IMR-90 (cell line): Measurements from ENCODE around the gene NLRX1. TPM values are rescaled to one million over a fixed set of nuclear protein-coding genes. Genes with fewer than 3 reads are reported as not detected.

Experiments used
- ATAC-seq: fragments of 200-7000 bp; cut with Tn5 transposase; 2 replicates; pipeline ENCODE4 v1.9.1; 2020; ENCODE audit warnings: low read depth, mild to moderate bottlenecking, moderate library complexity
- BruUV-seq: library from RNA; stranded (reverse); fragments of 400-500 nt; replicated peaks from 2 replicates; lab custom pipeline; 2021; lab: Mats Ljungman, UMichigan
- CTCF ChIA-PET: fragments of 300-600 bp; formaldehyde crosslinking; extraction: SDS; loops from one replicate; lab custom pipeline; 2021; ENCODE audit warnings: antibody characterized with exemption; lab: Yijun Ruan, JAX
- POLR2A ChIA-PET: fragments of 300-600 bp; sonication (Branson Sonifier 250); formaldehyde crosslinking; loops from one replicate; lab custom pipeline; 2022; ENCODE audit warnings: antibody characterized with exemption; ENCODE audit not compliant: unreplicated experiment; lab: Charles Lee
- DNase-seq: peaks from one replicate; pipeline ENCODE4 v3.0.0; 2013
- H2AFZ ChIP-seq: replicated peaks from 2 replicates; pipeline ENCODE3; 2013; ENCODE audit warnings: low read length, mild to moderate bottlenecking; ENCODE audit not compliant: poor library complexity
- H2AK5ac ChIP-seq: 2 replicates; pipeline ENCODE4 v1.6.1; 2013; ENCODE audit warnings: low read depth, low read length, inconsistent platforms
- H2AK9ac ChIP-seq: replicated peaks from 2 replicates; pipeline ENCODE3; 2013; ENCODE audit warnings: mild to moderate bottlenecking, low read depth, low read length, moderate library complexity; ENCODE audit not compliant: poor library complexity
- H2BK120ac ChIP-seq: 2 replicates; pipeline ENCODE4 v1.6.1; 2013; ENCODE audit warnings: low read depth, low read length, inconsistent platforms
- H2BK15ac ChIP-seq: 3 replicates; pipeline ENCODE4 v1.6.1; 2013; ENCODE audit warnings: low read depth, low read length, inconsistent platforms
- H2BK20ac ChIP-seq: 2 replicates; pipeline ENCODE4 v1.6.1; 2013; ENCODE audit warnings: low read depth, mild to moderate bottlenecking, inconsistent platforms, low read length, moderate library complexity
- H2BK5ac ChIP-seq: 2 replicates; pipeline ENCODE4 v1.6.1; 2013; ENCODE audit warnings: mild to moderate bottlenecking, low read depth, low read length, inconsistent platforms; ENCODE audit not compliant: poor library complexity, severe bottlenecking
- H3K14ac ChIP-seq: replicated peaks from 2 replicates; pipeline ENCODE4 v1.6.1; 2013; ENCODE audit warnings: low read depth, low read length, inconsistent platforms
- H3K18ac ChIP-seq: 2 replicates; pipeline ENCODE4 v1.6.1; 2013; ENCODE audit warnings: low read depth, low read length, control low read depth
- H3K23ac ChIP-seq: 2 replicates; pipeline ENCODE4 v1.6.1; 2013; ENCODE audit warnings: low read depth, low read length, inconsistent platforms
- H3K27ac ChIP-seq: 2 replicates; pipeline ENCODE4 v1.5.1; 2013; ENCODE audit warnings: mild to moderate bottlenecking, control low read depth, low read length; ENCODE audit not compliant: insufficient read depth
- H3K27me3 ChIP-seq: 2 replicates; pipeline ENCODE4 v1.6.1; 2013; ENCODE audit warnings: low read length; ENCODE audit not compliant: control insufficient read depth, insufficient read depth
- H3K36me3 ChIP-seq: 2 replicates; pipeline ENCODE4 v1.6.1; 2013; ENCODE audit warnings: low read length, mixed read lengths; ENCODE audit not compliant: control insufficient read depth, insufficient read depth
- H3K4ac ChIP-seq: 2 replicates; pipeline ENCODE4 v1.6.1; 2013; ENCODE audit warnings: low read depth, low read length, inconsistent platforms
- H3K4me1 ChIP-seq: 2 replicates; pipeline ENCODE4 v1.6.1; 2013; ENCODE audit warnings: low read length, mixed read lengths; ENCODE audit not compliant: control insufficient read depth, insufficient read depth
- H3K4me2 ChIP-seq: 2 replicates; pipeline ENCODE4 v1.6.1; 2013; ENCODE audit warnings: low read depth, mild to moderate bottlenecking, control low read depth, low read length, moderate library complexity
- H3K4me3 ChIP-seq: 2 replicates; pipeline ENCODE4 v1.5.1; 2013; ENCODE audit warnings: low read depth, mild to moderate bottlenecking, control low read depth, low read length, moderate library complexity; ENCODE audit not compliant: insufficient read depth
- H3K56ac ChIP-seq: 2 replicates; pipeline ENCODE4 v1.6.1; 2013; ENCODE audit warnings: low read length, inconsistent platforms; ENCODE audit not compliant: insufficient read depth; ENCODE audit errors: extremely low read depth
- H3K79me1 ChIP-seq, 2 experiments: 2 replicates each; pipeline ENCODE4 v1.6.1; 2013; ENCODE audit warnings: low read length in 2 of 2, inconsistent platforms in 1 of 2, low read depth in 1 of 2
- H3K9ac ChIP-seq: 2 replicates; pipeline ENCODE4 v1.6.1; 2013; ENCODE audit warnings: low read depth, low read length, control low read depth
- H3K9me1 ChIP-seq: 2 replicates; pipeline ENCODE4 v1.6.1; 2013; ENCODE audit warnings: low read length, inconsistent platforms; ENCODE audit not compliant: insufficient read depth
- H3K9me3 ChIP-seq: 2 replicates; pipeline ENCODE4 v1.6.1; 2013; ENCODE audit warnings: low read length; ENCODE audit not compliant: control insufficient read depth, insufficient read depth
- H4K20me1 ChIP-seq: 2 replicates; pipeline ENCODE4 v1.6.1; 2013; ENCODE audit warnings: low read length, inconsistent platforms; ENCODE audit not compliant: insufficient read depth
- H4K5ac ChIP-seq: 2 replicates; pipeline ENCODE4 v1.6.1; 2013; ENCODE audit warnings: mild to moderate bottlenecking, low read depth, low read length, control low read depth
- H4K8ac ChIP-seq, 2 experiments: 2 replicates each; pipeline ENCODE4 v1.6.1; 2013; ENCODE audit warnings: low read depth in 2 of 2, low read length in 2 of 2, control low read depth in 1 of 2, inconsistent platforms in 1 of 2
- H4K91ac ChIP-seq: 2 replicates; pipeline ENCODE4 v1.6.1; 2013; ENCODE audit warnings: low read depth, low read length, inconsistent platforms; ENCODE audit not compliant: insufficient read depth
- CEBPB ChIP-seq: IDR thresholded peaks from 2 replicates; pipeline ENCODE4 v1.6.1; 2012; ENCODE audit warnings: low read depth, low read length, improper control_type of control experiment
- CHD1 ChIP-seq: IDR thresholded peaks from 2 replicates; pipeline ENCODE4 v1.6.1; 2012; ENCODE audit warnings: low read depth, low read length, improper control_type of control experiment
- ELK1 ChIP-seq: fragments of 150-350 bp; IDR thresholded peaks from 2 replicates; pipeline ENCODE4 v1.6.1; 2016; ENCODE audit warnings: low read depth, mild to moderate bottlenecking, low read length, moderate library complexity, borderline replicate concordance
- FOS ChIP-seq: fragments of 150-350 bp; IDR thresholded peaks from 2 replicates; pipeline ENCODE4 v1.6.1; 2016; ENCODE audit warnings: low read depth, low read length
- MAFK ChIP-seq: IDR thresholded peaks from 2 replicates; pipeline ENCODE4 v1.6.1; 2012; ENCODE audit warnings: low read depth, low read length, improper control_type of control experiment
- MXI1 ChIP-seq: IDR thresholded peaks from 2 replicates; pipeline ENCODE4 v1.6.1; 2012; ENCODE audit warnings: low read depth, mild to moderate bottlenecking, low read length, moderate library complexity, borderline replicate concordance
- NFE2L2 ChIP-seq: fragments of 150-350 bp; IDR thresholded peaks from 2 replicates; pipeline ENCODE4 v1.6.1; 2016; ENCODE audit warnings: low read depth, mild to moderate bottlenecking, low read length
- POLR2A ChIP-seq: IDR thresholded peaks from 2 replicates; pipeline ENCODE4 v1.6.1; 2012; ENCODE audit warnings: mild to moderate bottlenecking, low read depth, low read length
- RFX5 ChIP-seq: IDR thresholded peaks from 2 replicates; pipeline ENCODE4 v1.8.0; 2012; ENCODE audit warnings: low read depth, mild to moderate bottlenecking, low read length, moderate library complexity
- SMC3 ChIP-seq: fragments of 150-350 bp; IDR thresholded peaks from 2 replicates; pipeline ENCODE4 v1.6.1; 2016; ENCODE audit warnings: low read depth, mild to moderate bottlenecking, antibody characterized with exemption, low read length, moderate library complexity
- WGBS, 2 experiments: methylation state at CpG; one replicate each; pipeline versions ENCODE4 v1.1.5 to v1.1.7; 2013; ENCODE audit warnings: missing lambda C conversion rate in 2 of 2; ENCODE audit not compliant: insufficient read length in 1 of 2; ENCODE audit errors: extremely low coverage in 2 of 2; 5-methylcytosine and 5-hydroxymethylcytosine counted together
- dilution Hi-C: fragments of 300-500 bp; cut with HindIII; formaldehyde crosslinking; loops from one replicate; pipeline ENCODE4 v1.14.3; 2018; ENCODE audit warnings: low sequenced_read_pairs; ENCODE audit not compliant: unreplicated experiment
- in situ Hi-C: fragments of 300-500 bp; cut with MboI; formaldehyde crosslinking; loops from 3 replicates; pipeline ENCODE4 v1.14.3; 2019; ENCODE audit warnings: low sequenced_read_pairs, inconsistent platforms, mixed read lengths
- intact Hi-C: fragments of 100-400 bp; cut with micrococcal nuclease; formaldehyde crosslinking; loops from 2 replicates; pipeline ENCODE4 v1.10.0; 2022
- polyA plus RNA-seq, 3 experiments: library from polyadenylated mRNA; depleted of rRNA; stranded (reverse); fragments of >200 nt; gene quantifications; 2 replicates each; pipeline ENCODE4 v1.2.3, GENCODE V29; 2012; ENCODE audit warnings: low replicate concordance in 1 of 3
- total RNA-seq: library from RNA; depleted of rRNA; stranded (reverse); fragments of >200 nt; gene quantifications from 2 replicates; pipeline ENCODE4 v1.2.3, GENCODE V29; 2012
- TF ChIP-seq, protein P1 (sequence below): fragments of 150-350 bp; IDR thresholded peaks from 2 replicates; pipeline ENCODE4 v1.6.1; 2017; ENCODE audit warnings: mild to moderate bottlenecking, antibody characterized with exemption, low read length, low read depth

Gene NLRX1
- total and polyA plus RNA-seq, 2 of the 4 experiments (the other 2 are of a cell fraction) = 3.0 to 4.9 TPM

GRCh38 chr11:119190531-119190930 lies 22.0 kb downstream of the NLRX1 start:
- H3K27ac ChIP-seq = no peak overlapping the region
- in situ Hi-C loops = no loop called here
- H3K36me3 ChIP-seq = no peaks in the 10 kb centered on the region
- H3K9ac ChIP-seq = no peak overlapping the region
- CTCF ChIA-PET = no interaction called here
- no peak for DNase-seq
- no TSS peak for BruUV-seq
- no peak overlapping the region for H3K4me3 ChIP-seq
- H3K4me1 ChIP-seq = no peaks in the 10 kb centered on the region
- H2BK5ac ChIP-seq = no peak overlapping the region
- intact Hi-C loops = no loop called here
- no peak overlapping the region; the same call in 1 of the 2 replicates for H3K23ac ChIP-seq
- H3K14ac ChIP-seq = no peak overlapping the region
- no peak overlapping the region for H4K91ac ChIP-seq
- dilution Hi-C loops = no loop called here
- 80% methylated on average over 1 of the region's 9 CpGs; no CpG with 5 or more reads in 1 of the 2 experiments for WGBS, 2 experiments
- no peak overlapping the region for H2AK5ac ChIP-seq
- H2AK9ac ChIP-seq = no peak overlapping the region
- H4K20me1 ChIP-seq = no peaks in the 10 kb centered on the region
- H3K4me2 ChIP-seq = no peak overlapping the region
- ATAC-seq = no peak
- no peaks in the 10 kb centered on the region; the same call in 1 of the 2 replicates for H3K9me1 ChIP-seq
- H2BK120ac ChIP-seq = no peak overlapping the region
- no peak overlapping the region for H2BK20ac ChIP-seq
- POLR2A ChIA-PET = interaction anchor here (1.1 kb wide), 1 partner anchor 13 kb away, joined by 4 read pairs; no protein-coding TSS in a partner anchor
- no peak overlapping the region for H4K5ac ChIP-seq
- H4K8ac ChIP-seq = no peak overlapping the region
- peaks cover 34% of the 10 kb centered on the region for H3K27me3 ChIP-seq
- H3K4ac ChIP-seq = no peak overlapping the region
- H3K9me3 ChIP-seq = no peaks in the 10 kb centered on the region
- no peak overlapping the region for H3K18ac ChIP-seq
- H2AFZ ChIP-seq = no peak overlapping the region
- H2BK15ac ChIP-seq = no peak overlapping the region
- no peaks in the 10 kb centered on the region for H3K79me1 ChIP-seq
- H3K56ac ChIP-seq = no peak overlapping the region
- TF ChIP-seq POLR2A (no peak), MAFK (no peak), CEBPB (no peak), FOS (no peak), RFX5 (no peak), SMC3 (no peak), CHD1 (no peak), NFE2L2 (no peak), MXI1 (no peak), ELK1 (no peak)
- TF ChIP-seq, protein P1, sequence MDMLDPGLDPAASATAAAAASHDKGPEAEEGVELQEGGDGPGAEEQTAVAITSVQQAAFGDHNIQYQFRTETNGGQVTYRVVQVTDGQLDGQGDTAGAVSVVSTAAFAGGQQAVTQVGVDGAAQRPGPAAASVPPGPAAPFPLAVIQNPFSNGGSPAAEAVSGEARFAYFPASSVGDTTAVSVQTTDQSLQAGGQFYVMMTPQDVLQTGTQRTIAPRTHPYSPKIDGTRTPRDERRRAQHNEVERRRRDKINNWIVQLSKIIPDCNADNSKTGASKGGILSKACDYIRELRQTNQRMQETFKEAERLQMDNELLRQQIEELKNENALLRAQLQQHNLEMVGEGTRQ = no peak
